OCI-LY1 (cell line): ENCODE measurements around the gene ERVV-1.

Experiments used
- H2AFZ ChIP-seq: fragments of 200-600 bp; sonication (generic), shearing (Covaris generic); 2 replicates; pipeline ENCODE4 v1.6.0; 2014; ENCODE audit warnings: antibody characterized with exemption, mild to moderate bottlenecking, low read length
- H3F3A ChIP-seq: fragments of 200-600 bp; sonication (generic), shearing (Covaris generic); 2 replicates; pipeline ENCODE4 v1.6.0; 2014; ENCODE audit warnings: mild to moderate bottlenecking, antibody characterized with exemption, low read length, moderate library complexity; ENCODE audit not compliant: insufficient read depth
- H3K27ac ChIP-seq: fragments of 200-600 bp; sonication (generic); 2 replicates; pipeline ENCODE4 v1.5.1; 2014; ENCODE audit warnings: low read length, mixed run types, mild to moderate bottlenecking, low read depth; ENCODE audit not compliant: poor library complexity, severe bottlenecking
- H3K27me3 ChIP-seq: fragments of 200-600 bp; sonication (generic); 2 replicates; pipeline ENCODE4 v1.6.0; 2014; ENCODE audit warnings: antibody characterized with exemption, mild to moderate bottlenecking, low read length, moderate library complexity; ENCODE audit not compliant: insufficient read depth
- H3K36me3 ChIP-seq: fragments of 200-600 bp; sonication (generic); 2 replicates; pipeline ENCODE4 v1.6.1; 2014; ENCODE audit warnings: mild to moderate bottlenecking, antibody characterized with exemption, low read length, moderate library complexity, mixed read lengths; ENCODE audit not compliant: insufficient read depth
- H3K4me1 ChIP-seq: fragments of 200-600 bp; sonication (generic); 2 replicates; pipeline ENCODE4 v1.5.1; 2014; ENCODE audit warnings: mild to moderate bottlenecking, low read length, moderate library complexity; ENCODE audit not compliant: insufficient read depth, severe bottlenecking
- H3K4me2 ChIP-seq: fragments of 200-600 bp; sonication (generic), shearing (Covaris generic); 2 replicates; pipeline ENCODE4 v1.6.1; 2014; ENCODE audit warnings: low read length
- H3K4me3 ChIP-seq: fragments of 200-600 bp; sonication (generic); 2 replicates; pipeline ENCODE4 v1.5.1; 2014; ENCODE audit warnings: low read length, low read depth, mild to moderate bottlenecking, mixed read lengths; ENCODE audit not compliant: poor library complexity, severe bottlenecking
- H3K79me2 ChIP-seq: fragments of 200-600 bp; shearing (Covaris generic); 2 replicates; pipeline ENCODE4 v1.6.1; 2016; ENCODE audit warnings: mixed run types, low read length, mixed read lengths; ENCODE audit not compliant: insufficient read depth
- H3K9ac ChIP-seq: fragments of 200-600 bp; sonication (generic), shearing (Covaris generic); 2 replicates; pipeline ENCODE4 v1.6.1; 2014; ENCODE audit warnings: mild to moderate bottlenecking, low read length, mixed read lengths
- H3K9me2 ChIP-seq: fragments of 200-600 bp; sonication (generic), shearing (Covaris generic); 2 replicates; pipeline ENCODE4 v1.6.1; 2014; ENCODE audit warnings: low read depth, mild to moderate bottlenecking, low read length, mixed read lengths
- H3K9me3 ChIP-seq: fragments of 200-600 bp; shearing (Covaris generic); 2 replicates; pipeline ENCODE4 v1.6.1; 2014; ENCODE audit warnings: low read length, mixed read lengths
- H4K20me1 ChIP-seq: fragments of 200-600 bp; sonication (generic), shearing (Covaris generic); 2 replicates; pipeline ENCODE4 v1.6.0; 2016; ENCODE audit warnings: mild to moderate bottlenecking, low read length; ENCODE audit not compliant: insufficient read depth
- EZH2 ChIP-seq: fragments of 200-600 bp; sonication (generic), shearing (Covaris generic); IDR thresholded peaks from 2 replicates; pipeline ENCODE4 v1.8.0; 2017; ENCODE audit warnings: borderline replicate concordance, mixed run types, mild to moderate bottlenecking, antibody characterized with exemption, low read length, moderate library complexity, mixed read lengths
- TF ChIP-seq, protein P1 (sequence below): fragments of 200-600 bp; sonication (generic), shearing (Covaris generic); IDR thresholded peaks from 2 replicates; pipeline ENCODE4 v1.5.1; 2017; ENCODE audit warnings: mild to moderate bottlenecking, antibody characterized with exemption, low read length, moderate library complexity, mixed read lengths

Gene ERVV-1

DNA sequence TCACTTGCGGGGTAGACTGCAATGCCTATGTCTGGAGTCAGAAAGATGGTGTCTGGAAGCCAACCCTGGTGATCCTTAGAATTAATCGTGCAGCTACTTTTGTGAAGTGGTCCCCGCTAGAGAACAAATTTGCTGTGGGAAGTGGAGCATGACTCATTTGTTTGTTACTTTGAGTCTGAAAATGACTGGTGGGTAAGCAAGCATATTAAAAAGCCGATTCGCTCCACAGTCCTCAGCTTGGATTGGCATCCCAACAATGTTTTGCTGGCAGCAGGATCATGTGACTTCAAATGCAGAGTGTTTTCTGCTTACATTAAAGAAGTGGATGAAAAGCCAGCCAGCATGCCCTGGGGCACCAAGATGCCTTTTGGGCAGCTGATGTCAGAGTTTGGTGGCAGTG is 9.5 kb upstream of the ERVV-1 start:
- H3K9me2 ChIP-seq, result no peaks in the 10 kb centered on the region
- no peak overlapping the region for H3K9ac ChIP-seq
- TF ChIP-seq EZH2, result no peak
- TF ChIP-seq, protein P1, sequence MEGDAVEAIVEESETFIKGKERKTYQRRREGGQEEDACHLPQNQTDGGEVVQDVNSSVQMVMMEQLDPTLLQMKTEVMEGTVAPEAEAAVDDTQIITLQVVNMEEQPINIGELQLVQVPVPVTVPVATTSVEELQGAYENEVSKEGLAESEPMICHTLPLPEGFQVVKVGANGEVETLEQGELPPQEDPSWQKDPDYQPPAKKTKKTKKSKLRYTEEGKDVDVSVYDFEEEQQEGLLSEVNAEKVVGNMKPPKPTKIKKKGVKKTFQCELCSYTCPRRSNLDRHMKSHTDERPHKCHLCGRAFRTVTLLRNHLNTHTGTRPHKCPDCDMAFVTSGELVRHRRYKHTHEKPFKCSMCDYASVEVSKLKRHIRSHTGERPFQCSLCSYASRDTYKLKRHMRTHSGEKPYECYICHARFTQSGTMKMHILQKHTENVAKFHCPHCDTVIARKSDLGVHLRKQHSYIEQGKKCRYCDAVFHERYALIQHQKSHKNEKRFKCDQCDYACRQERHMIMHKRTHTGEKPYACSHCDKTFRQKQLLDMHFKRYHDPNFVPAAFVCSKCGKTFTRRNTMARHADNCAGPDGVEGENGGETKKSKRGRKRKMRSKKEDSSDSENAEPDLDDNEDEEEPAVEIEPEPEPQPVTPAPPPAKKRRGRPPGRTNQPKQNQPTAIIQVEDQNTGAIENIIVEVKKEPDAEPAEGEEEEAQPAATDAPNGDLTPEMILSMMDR, result no peak
- H3K4me1 ChIP-seq, result no peaks in the 10 kb centered on the region
- H3F3A ChIP-seq, result no peaks in the 10 kb centered on the region
- no peaks in the 10 kb centered on the region for H3K27me3 ChIP-seq
- H3K36me3 ChIP-seq, result no peaks in the 10 kb centered on the region; the same call in 1 of the 2 replicates
- H3K79me2 ChIP-seq, result no peaks in the 10 kb centered on the region
- no peaks in the 10 kb centered on the region for H3K9me3 ChIP-seq
- no peak overlapping the region for H3K4me3 ChIP-seq
- no peaks in the 10 kb centered on the region for H4K20me1 ChIP-seq
- no peak overlapping the region for H3K4me2 ChIP-seq
- no peak overlapping the region for H3K27ac ChIP-seq
- no peak overlapping the region for H2AFZ ChIP-seq

DNA sequence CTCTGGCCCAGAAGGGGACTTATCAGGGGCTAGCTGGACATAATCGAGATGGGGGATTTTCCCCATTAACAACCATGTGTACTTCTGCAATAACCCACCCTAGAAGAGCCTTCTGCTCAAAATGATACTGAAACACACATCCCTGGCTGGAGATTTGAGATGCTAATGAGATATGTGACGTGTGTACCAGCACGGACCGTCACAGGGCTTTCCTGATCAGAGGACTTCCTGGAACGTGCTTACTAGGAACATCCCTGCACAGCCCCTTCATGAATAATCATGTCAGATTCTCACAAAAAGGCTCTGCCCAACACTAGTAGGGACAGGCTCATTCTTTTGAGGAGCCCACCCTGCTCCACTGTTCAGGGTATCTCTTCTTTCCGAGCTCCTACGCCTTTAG is 6.5 kb upstream of the ERVV-1 start:
- H3K36me3 ChIP-seq, result no peaks in the 10 kb centered on the region; the same call in 1 of the 2 replicates
- no peak overlapping the region for H3K4me3 ChIP-seq
- H3K9me3 ChIP-seq, result no peaks in the 10 kb centered on the region
- no peak overlapping the region for H2AFZ ChIP-seq
- H3K27me3 ChIP-seq, result no peaks in the 10 kb centered on the region
- no peaks in the 10 kb centered on the region for H4K20me1 ChIP-seq
- H3K9me2 ChIP-seq, result no peaks in the 10 kb centered on the region
- no peaks in the 10 kb centered on the region for H3K79me2 ChIP-seq
- no peaks in the 10 kb centered on the region for H3F3A ChIP-seq
- no peak overlapping the region for H3K4me2 ChIP-seq
- H3K27ac ChIP-seq, result no peak overlapping the region
- H3K4me1 ChIP-seq, result no peaks in the 10 kb centered on the region
- no peak overlapping the region for H3K9ac ChIP-seq
- TF ChIP-seq EZH2, result no peak
- TF ChIP-seq, protein P1, result no peak

DNA sequence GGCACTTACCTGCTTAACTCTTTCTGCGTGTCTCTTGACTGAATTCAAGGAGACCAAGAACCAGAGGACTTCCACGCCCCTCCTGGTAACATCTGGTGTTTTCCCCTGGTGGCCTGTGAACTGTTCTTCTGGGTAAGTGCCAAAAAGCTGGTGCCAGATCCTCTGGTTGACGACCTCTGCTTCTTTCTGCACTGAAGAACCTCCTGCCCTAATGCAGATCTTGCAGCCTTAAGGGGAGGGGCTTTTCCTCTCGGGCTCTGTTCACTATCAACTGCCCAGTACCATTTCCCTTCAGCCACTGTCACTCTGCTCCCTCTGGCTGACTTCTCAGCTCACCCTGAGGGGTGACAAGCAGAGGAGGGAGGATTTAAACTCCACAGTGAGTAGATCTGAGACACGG is 6.1 kb upstream of the ERVV-1 start:
- Histone ChIP-seq H3K4me3 (no peak overlapping the region), H2AFZ (no peak overlapping the region)

More for the DNA sequence above, 6.1 kb upstream of the ERVV-1 start:
- TF ChIP-seq EZH2, result no peak
- TF ChIP-seq, protein P1, result no peak
- H3K4me1 ChIP-seq, result no peaks in the 10 kb centered on the region
- no peak overlapping the region for H3K27ac ChIP-seq
- no peaks in the 10 kb centered on the region for H4K20me1 ChIP-seq
- H3K9me3 ChIP-seq, result no peaks in the 10 kb centered on the region
- H3K27me3 ChIP-seq, result no peaks in the 10 kb centered on the region
- H3K9ac ChIP-seq, result no peak overlapping the region
- H3F3A ChIP-seq, result no peaks in the 10 kb centered on the region
- no peaks in the 10 kb centered on the region for H3K9me2 ChIP-seq
- no peaks in the 10 kb centered on the region; the same call in 1 of the 2 replicates for H3K36me3 ChIP-seq
- H3K4me2 ChIP-seq, result no peak overlapping the region
- no peaks in the 10 kb centered on the region for H3K79me2 ChIP-seq
